Smooth muscle cell (in vitro differentiated cells): ENCODE measurements around the gene MX1. TPM values are rescaled to one million over a fixed set of nuclear protein-coding genes. Genes with fewer than 3 reads are reported as not detected.

ENCODE experiments used
- DNase-seq: peaks from one replicate; lab custom pipeline; 2025; ENCODE audit not compliant: unreplicated experiment; lab: John Stamatoyannopoulos, UW
- H2AFZ ChIP-seq: fragments of 200-600 bp; sonication (generic); 2 replicates; pipeline ENCODE4 v1.6.0; 2016; ENCODE audit warnings: antibody characterized with exemption, low read depth, mild to moderate bottlenecking
- H3F3A ChIP-seq: fragments of 200-600 bp; sonication (generic); 2 replicates; pipeline ENCODE4 v1.6.0; 2017; ENCODE audit warnings: antibody characterized with exemption, low read depth
- H3K27ac ChIP-seq: fragments of 200-600 bp; sonication (generic); 2 replicates; pipeline ENCODE4 v1.5.1; 2016; ENCODE audit warnings: low read depth, mild to moderate bottlenecking
- H3K27me3 ChIP-seq: fragments of 200-600 bp; sonication (generic); 2 replicates; pipeline ENCODE4 v1.6.1; 2016; ENCODE audit warnings: low read depth, mild to moderate bottlenecking
- H3K36me3 ChIP-seq: fragments of 200-600 bp; sonication (generic); 2 replicates; pipeline ENCODE4 v1.5.1; 2016; ENCODE audit warnings: low read depth
- H3K4me1 ChIP-seq: fragments of 200-600 bp; sonication (generic); 2 replicates; pipeline ENCODE4 v1.5.1; 2016; ENCODE audit warnings: low read depth
- H3K4me2 ChIP-seq: fragments of 200-600 bp; sonication (generic); 2 replicates; pipeline ENCODE4 v1.6.0; 2016; ENCODE audit warnings: mild to moderate bottlenecking
- H3K4me3 ChIP-seq: fragments of 200-600 bp; sonication (generic); 2 replicates; pipeline ENCODE4 v1.5.1; 2016; ENCODE audit warnings: mild to moderate bottlenecking
- H3K79me2 ChIP-seq: fragments of 200-600 bp; sonication (generic); 2 replicates; pipeline ENCODE4 v1.6.0; 2016; ENCODE audit warnings: low read depth, mild to moderate bottlenecking
- H3K9ac ChIP-seq: fragments of 200-600 bp; sonication (generic); 2 replicates; pipeline ENCODE4 v1.6.0; 2016; ENCODE audit warnings: low read depth
- H3K9me3 ChIP-seq: fragments of 200-600 bp; sonication (generic); replicated peaks from 2 replicates; pipeline ENCODE4 v1.5.1; 2016; ENCODE audit warnings: low read depth
- H4K20me1 ChIP-seq: fragments of 200-600 bp; sonication (generic); 2 replicates; pipeline ENCODE4 v1.6.0; 2016; ENCODE audit warnings: low read depth
- CTCF ChIP-seq: fragments of 200-600 bp; sonication (generic); IDR thresholded peaks from 2 replicates; pipeline ENCODE4 v1.5.1; 2017; ENCODE audit warnings: borderline replicate concordance, mild to moderate bottlenecking, antibody characterized with exemption; ENCODE audit not compliant: insufficient read depth, poor library complexity, severe bottlenecking
- WGBS: methylation state at CpG from one replicate; pipeline ENCODE4 v1.1.7; 2016; ENCODE audit warnings: low lambda C conversion rate; 5-methylcytosine and 5-hydroxymethylcytosine counted together
- polyA plus RNA-seq: library from polyadenylated mRNA; unstranded; fragments of >200 nt; fragmentation: Nextera tagmentation; extraction: Ambion mirVana; gene quantifications from 2 replicates; pipeline ENCODE4 v1.2.1, GENCODE V29; 2016
- total RNA-seq: library from RNA; depleted of rRNA; stranded (reverse); fragments of >200 nt; gene quantifications from 2 replicates; pipeline ENCODE4 v1.2.3, GENCODE V29; 2014

The MX1 gene
- total and polyA plus RNA-seq, 2 experiments from 2014 or later, result 1.3 to 3.5 TPM

GRCh38 chr21:41480086-41480690 is 54.1 kb downstream of the MX1 start:
- H2AFZ ChIP-seq, result no peak overlapping the region
- H3K4me1 ChIP-seq, result peaks cover 28% of the 10 kb centered on the region
- no peaks in the 10 kb centered on the region for H4K20me1 ChIP-seq
- no peak overlapping the region for H3K4me2 ChIP-seq
- no peak for DNase-seq
- peak overlapping the region; percentile 95 for H3K27ac ChIP-seq
- no peaks in the 10 kb centered on the region for H3K36me3 ChIP-seq
- H3K9ac ChIP-seq, result no peak overlapping the region
- peaks cover 18% of the 10 kb centered on the region for H3F3A ChIP-seq
- no peak for TF ChIP-seq CTCF
- H3K27me3 ChIP-seq, result no peaks in the 10 kb centered on the region
- no peaks in the 10 kb centered on the region for H3K79me2 ChIP-seq
- no peak overlapping the region for H3K4me3 ChIP-seq
- no peaks in the 10 kb centered on the region for H3K9me3 ChIP-seq
- 94% methylated on average over 17 of the region's 17 CpGs for WGBS

- no peak for DNase-seq
- Histone ChIP-seq H3K36me3 (no peaks in the 10 kb centered on the region), H2AFZ (no peak overlapping the region), H3K79me2 (no peaks in the 10 kb centered on the region), H3F3A (peaks cover 18% of the 10 kb centered on the region), H3K4me3 (no peak overlapping the region), H3K27ac (peak overlapping the region; percentile 95), H3K9ac (no peak overlapping the region), H3K4me1 (peaks cover 28% of the 10 kb centered on the region), H3K9me3 (no peaks in the 10 kb centered on the region), H4K20me1 (no peaks in the 10 kb centered on the region), H3K27me3 (no peaks in the 10 kb centered on the region), H3K4me2 (peak overlapping the region; percentile 78)
- 26% methylated on average over 8 of the region's 8 CpGs for WGBS
- no peak for TF ChIP-seq CTCF
Measured at GRCh38 chr21:41481191-41481590, 55.2 kb downstream of the MX1 start.

GRCh38 chr21:41482301-41482700 is 56.3 kb downstream of the MX1 start:
- no peak for DNase-seq
- Histone ChIP-seq H3K27ac (peak overlapping the region; percentile 95), H3K27me3 (no peaks in the 10 kb centered on the region), H3K4me1 (peaks cover 27% of the 10 kb centered on the region), H3K79me2 (no peaks in the 10 kb centered on the region), H4K20me1 (no peaks in the 10 kb centered on the region), H3K4me3 (no peak overlapping the region), H3K9me3 (no peaks in the 10 kb centered on the region), H3K36me3 (no peaks in the 10 kb centered on the region), H3K9ac (peak overlapping the region; percentile 66), H3F3A (peaks cover 18% of the 10 kb centered on the region), H2AFZ (no peak overlapping the region), H3K4me2 (peak overlapping the region; percentile 78)
- no peak for TF ChIP-seq CTCF
- 28% methylated on average over 6 of the region's 6 CpGs for WGBS

- Histone ChIP-seq H3F3A (peaks cover 18% of the 10 kb centered on the region), H3K27ac (peak overlapping the region; percentile 95), H3K9me3 (no peaks in the 10 kb centered on the region), H3K36me3 (no peaks in the 10 kb centered on the region), H3K79me2 (no peaks in the 10 kb centered on the region), H4K20me1 (no peaks in the 10 kb centered on the region), H2AFZ (no peak overlapping the region), H3K9ac (peak overlapping the region; percentile 62), H3K27me3 (no peaks in the 10 kb centered on the region), H3K4me1 (peaks cover 20% of the 10 kb centered on the region), H3K4me2 (peak overlapping the region; percentile 45), H3K4me3 (no peak overlapping the region)
- no peak for TF ChIP-seq CTCF
- WGBS, result 77% methylated on average over 6 of the region's 6 CpGs
- no peak for DNase-seq
Measured at GRCh38 chr21:41482980-41483379, 56.9 kb downstream of the MX1 start.
